Left forelimb (tissue), 1 donor: Measurements from ENCODE around the gene SPACA4.
A peak's percentile ranks its signal among the peaks of the same experiment; 100 is the strongest.
"Not testable (repeated sequence)": the region's sequence is repeated elsewhere in the genome, so short reads cannot be mapped to it uniquely, and the experiment has no call there.

Experiments
- DNase-seq: peaks from one replicate; pipeline ENCODE4 v3.0.0-alpha.2; 2018; ENCODE audit warnings: low spot score

SPACA4 gene

GRCh38 chr19:48606463-48607358 lies at the start of gene SPACA4:
SPACA4 (plus strand) TSS chr19:48606742; CDS start chr19:48606979, 237 bp downstream.
- DNase-seq = no peak

GRCh38 chr19:48556825-48557224 lies 49.7 kb upstream of the SPACA4 start:
- no peak for DNase-seq

- no peak for DNase-seq
Measured at GRCh38 chr19:48558018-48558684, 48.4 kb upstream of the SPACA4 start.

- DNase-seq = no peak
Measured at GRCh38 chr19:48560095-48560530, 46.4 kb upstream of the SPACA4 start.

GRCh38 chr19:48561412-48561811 lies 45.1 kb upstream of the SPACA4 start:
- DNase-seq = no peak

GRCh38 chr19:48565090-48565489 lies 41.5 kb upstream of the SPACA4 start:
- DNase-seq = no peak

GRCh38 chr19:48568345-48568886 lies 38.1 kb upstream of the SPACA4 start:
- no peak for DNase-seq

- no peak for DNase-seq
Measured at GRCh38 chr19:48569814-48570213, 36.7 kb upstream of the SPACA4 start.

GRCh38 chr19:48571378-48572162 lies 35.0 kb upstream of the SPACA4 start:
- no peak for DNase-seq

GRCh38 chr19:48573163-48573505 lies 33.4 kb upstream of the SPACA4 start:
- no peak for DNase-seq

- DNase-seq = no peak
Measured at GRCh38 chr19:48575931-48576622, 30.5 kb upstream of the SPACA4 start.

- DNase-seq = not testable (repeated sequence)
Measured at GRCh38 chr19:48577908-48578307, 28.6 kb upstream of the SPACA4 start.

- no peak for DNase-seq
Measured at GRCh38 chr19:48578891-48579290, 27.7 kb upstream of the SPACA4 start.

- DNase-seq = no peak
Measured at GRCh38 chr19:48582168-48582567, 24.4 kb upstream of the SPACA4 start.

GRCh38 chr19:48587387-48587786 lies 19.2 kb upstream of the SPACA4 start:
- no peak for DNase-seq

GRCh38 chr19:48588670-48589401 lies 17.7 kb upstream of the SPACA4 start:
- DNase-seq = peak; percentile 90

- no peak for DNase-seq
Measured at GRCh38 chr19:48591021-48591420, 15.5 kb upstream of the SPACA4 start.

GRCh38 chr19:48595171-48595570 lies 11.4 kb upstream of the SPACA4 start:
- no peak for DNase-seq

- DNase-seq = no peak
Measured at GRCh38 chr19:48595833-48596232, 10.7 kb upstream of the SPACA4 start.

GRCh38 chr19:48596237-48596636 lies 10.3 kb upstream of the SPACA4 start:
- DNase-seq = no peak
